Astrocyte of the spinal cord (primary cell): ENCODE measurements around the gene TTC28.

Source experiments
- DNase-seq: peaks from one replicate; pipeline ENCODE4 v3.0.0; 2011; ENCODE audit warnings: low read depth, low spot score
- H3K4me3 ChIP-seq: 2 replicates; pipeline ENCODE4 v1.5.1; 2011; ENCODE audit warnings: low read depth, mild to moderate bottlenecking, low read length, moderate library complexity
- CTCF ChIP-seq: IDR thresholded peaks from 2 replicates; pipeline ENCODE4 v1.5.1; 2012; ENCODE audit warnings: low read depth, mild to moderate bottlenecking, low read length, inconsistent platforms
- in situ Hi-C: cut with HindIII; loops from 2 replicates; pipeline ENCODE4 v1.10.0; 2017; ENCODE audit warnings: low sequenced_read_pairs

The TTC28 gene

GRCh38 chr22:28012832-28013460 is 666.7 kb downstream of the TTC28 start:
- no peak overlapping the region for H3K4me3 ChIP-seq
- no peak for TF ChIP-seq CTCF
- in situ Hi-C loops, result no loop called here
- DNase-seq, result no peak

- peak; percentile 97 for TF ChIP-seq CTCF
- in situ Hi-C loops, result no loop called here
- H3K4me3 ChIP-seq, result no peak overlapping the region
- DNase-seq, result peak; percentile 92
These were observed 670.3 kb downstream of the TTC28 start for GRCh38 chr22:28009272-28009827.

- TF ChIP-seq CTCF, result no peak
- no peak for DNase-seq
- in situ Hi-C loops, result no loop called here
- H3K4me3 ChIP-seq, result no peak overlapping the region
These were observed 671.0 kb downstream of the TTC28 start for GRCh38 chr22:28008649-28009048.

- no peak overlapping the region for H3K4me3 ChIP-seq
- no peak for TF ChIP-seq CTCF
- no peak for DNase-seq
- in situ Hi-C loops, result no loop called here
These were observed 671.6 kb downstream of the TTC28 start for GRCh38 chr22:28008056-28008455.

GRCh38 chr22:28006271-28006670 is 673.4 kb downstream of the TTC28 start:
- no peak for TF ChIP-seq CTCF
- DNase-seq, result no peak
- no peak overlapping the region for H3K4me3 ChIP-seq
- in situ Hi-C loops, result no loop called here

GRCh38 chr22:28005513-28005912 is 674.1 kb downstream of the TTC28 start:
- in situ Hi-C loops, result no loop called here

More at GRCh38 chr22:28005513-28005912, 674.1 kb downstream of the TTC28 start:
- H3K4me3 ChIP-seq, result no peak overlapping the region
- no peak for TF ChIP-seq CTCF
- no peak for DNase-seq
